Endothelial cell (in vitro differentiated cells): ENCODE measurements around the gene FMO3. TPM values are rescaled to one million over a fixed set of nuclear protein-coding genes. Genes with fewer than 3 reads are reported as not detected.

ENCODE experiments used
- DNase-seq: peaks from one replicate; pipeline ENCODE4 v3.0.0; 2021; ENCODE audit warnings: low spot score
- H3K27ac Mint-ChIP-seq: one replicate; pipeline ENCODE4 v1.8.0; 2021; ENCODE audit warnings: mixed read lengths, inconsistent platforms; ENCODE audit not compliant: unreplicated experiment
- H3K27me3 Mint-ChIP-seq: one replicate; pipeline ENCODE4 v1.8.0; 2021; ENCODE audit warnings: mild to moderate bottlenecking, moderate library complexity, mixed read lengths, inconsistent platforms; ENCODE audit not compliant: unreplicated experiment
- H3K36me3 Mint-ChIP-seq: one replicate; pipeline ENCODE4 v1.8.0; 2021; ENCODE audit warnings: mild to moderate bottlenecking, low read depth, mixed read lengths, inconsistent platforms; ENCODE audit not compliant: unreplicated experiment
- H3K4me1 Mint-ChIP-seq: one replicate; pipeline ENCODE4 v1.8.0; 2021; ENCODE audit warnings: mild to moderate bottlenecking, mixed read lengths, inconsistent platforms; ENCODE audit not compliant: unreplicated experiment
- H3K4me3 Mint-ChIP-seq: one replicate; pipeline ENCODE4 v1.8.0; 2021; ENCODE audit warnings: mild to moderate bottlenecking, mixed read lengths, inconsistent platforms; ENCODE audit not compliant: unreplicated experiment
- H3K9me3 Mint-ChIP-seq: one replicate; pipeline ENCODE4 v1.8.0; 2021; ENCODE audit warnings: mixed read lengths, inconsistent platforms; ENCODE audit not compliant: unreplicated experiment
- total RNA-seq: library from RNA; stranded (reverse); fragmentation: NEBNext Ultra II Directional; extraction: Animal tissue kit (Norgen Biotek cat#: 25700); gene quantifications from one replicate; pipeline ENCODE4 v1.2.1, GENCODE V29; 2021; ENCODE audit not compliant: unreplicated experiment
- TF ChIP-seq, protein P1 (sequence below): fragments of 200-600 bp; sonication (generic); IDR thresholded peaks from one replicate; pipeline ENCODE4 v1.5.0; 2021; ENCODE audit warnings: antibody characterized with exemption; ENCODE audit not compliant: unreplicated experiment

The FMO3 gene
- total RNA-seq, 1 donor from 2014 or later, result not detected

DNA sequence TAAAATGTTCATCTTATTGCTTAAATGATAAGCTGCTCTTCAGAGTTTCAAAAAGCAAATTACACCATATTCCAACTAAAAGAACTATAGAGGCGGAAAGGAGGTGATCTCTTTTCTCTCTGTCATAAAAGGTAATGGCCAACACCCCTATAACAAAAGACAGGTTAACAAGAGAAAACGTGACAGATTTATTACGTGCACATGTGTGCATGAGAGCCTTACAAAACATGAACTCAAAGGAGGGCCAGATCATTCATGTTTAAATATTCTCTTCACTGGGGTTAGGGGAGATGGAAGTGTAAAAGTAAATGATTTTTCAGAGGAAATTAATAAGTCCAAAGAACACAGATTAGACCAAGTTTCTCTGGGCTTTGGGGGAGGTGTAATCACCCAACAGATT lies 67.8 kb downstream of the FMO3 start:
- H3K27me3 Mint-ChIP-seq, result no peaks in the 10 kb centered on the region
- H3K9me3 Mint-ChIP-seq, result no peaks in the 10 kb centered on the region
- H3K36me3 Mint-ChIP-seq, result no peaks in the 10 kb centered on the region
- no peaks in the 10 kb centered on the region for H3K4me1 Mint-ChIP-seq
- no peak overlapping the region for H3K4me3 Mint-ChIP-seq
- TF ChIP-seq, protein P1, sequence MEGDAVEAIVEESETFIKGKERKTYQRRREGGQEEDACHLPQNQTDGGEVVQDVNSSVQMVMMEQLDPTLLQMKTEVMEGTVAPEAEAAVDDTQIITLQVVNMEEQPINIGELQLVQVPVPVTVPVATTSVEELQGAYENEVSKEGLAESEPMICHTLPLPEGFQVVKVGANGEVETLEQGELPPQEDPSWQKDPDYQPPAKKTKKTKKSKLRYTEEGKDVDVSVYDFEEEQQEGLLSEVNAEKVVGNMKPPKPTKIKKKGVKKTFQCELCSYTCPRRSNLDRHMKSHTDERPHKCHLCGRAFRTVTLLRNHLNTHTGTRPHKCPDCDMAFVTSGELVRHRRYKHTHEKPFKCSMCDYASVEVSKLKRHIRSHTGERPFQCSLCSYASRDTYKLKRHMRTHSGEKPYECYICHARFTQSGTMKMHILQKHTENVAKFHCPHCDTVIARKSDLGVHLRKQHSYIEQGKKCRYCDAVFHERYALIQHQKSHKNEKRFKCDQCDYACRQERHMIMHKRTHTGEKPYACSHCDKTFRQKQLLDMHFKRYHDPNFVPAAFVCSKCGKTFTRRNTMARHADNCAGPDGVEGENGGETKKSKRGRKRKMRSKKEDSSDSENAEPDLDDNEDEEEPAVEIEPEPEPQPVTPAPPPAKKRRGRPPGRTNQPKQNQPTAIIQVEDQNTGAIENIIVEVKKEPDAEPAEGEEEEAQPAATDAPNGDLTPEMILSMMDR, result no peak
- DNase-seq, result no peak
- H3K27ac Mint-ChIP-seq, result no peak overlapping the region

DNA sequence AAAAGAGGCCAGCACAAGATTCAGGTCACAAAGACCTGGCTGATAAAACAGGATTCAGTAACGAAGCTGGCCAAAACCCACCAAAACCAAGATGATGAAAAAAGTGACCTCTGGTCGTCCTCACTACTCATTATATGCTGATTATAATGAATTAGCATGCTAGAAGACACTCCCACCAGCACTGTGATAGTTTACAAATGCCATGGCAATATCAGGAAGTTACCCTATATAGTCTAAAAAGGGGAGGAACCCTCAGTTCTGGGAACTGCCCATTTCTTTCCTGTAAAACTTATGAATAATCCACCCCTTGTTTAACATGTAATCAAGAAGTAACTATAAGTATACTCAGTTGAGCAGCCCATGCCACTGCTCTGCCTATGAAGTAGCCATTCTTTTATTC lies 68.4 kb downstream of the FMO3 start:
- no peaks in the 10 kb centered on the region for H3K9me3 Mint-ChIP-seq
- TF ChIP-seq, protein P1, result no peak

GRCh38 chr1:171160211-171160610 lies 69.5 kb downstream of the FMO3 start:
- DNase-seq, result no peak
- no peak overlapping the region for H3K4me3 Mint-ChIP-seq
- TF ChIP-seq, protein P1, result no peak
- H3K9me3 Mint-ChIP-seq, result no peaks in the 10 kb centered on the region
- no peak overlapping the region for H3K27ac Mint-ChIP-seq
- H3K4me1 Mint-ChIP-seq, result no peaks in the 10 kb centered on the region
- H3K27me3 Mint-ChIP-seq, result no peaks in the 10 kb centered on the region
- no peaks in the 10 kb centered on the region for H3K36me3 Mint-ChIP-seq

More for the DNA sequence above, 68.4 kb downstream of the FMO3 start:
- Mint-ChIP-seq H3K27me3 (no peaks in the 10 kb centered on the region), H3K27ac (no peak overlapping the region), H3K4me1 (no peaks in the 10 kb centered on the region), H3K4me3 (no peak overlapping the region), H3K36me3 (no peaks in the 10 kb centered on the region)
- no peak for DNase-seq

GRCh38 chr1:171160639-171161354 lies 70.1 kb downstream of the FMO3 start:
- H3K4me1 Mint-ChIP-seq, result no peaks in the 10 kb centered on the region
- H3K9me3 Mint-ChIP-seq, result no peaks in the 10 kb centered on the region
- no peaks in the 10 kb centered on the region for H3K27me3 Mint-ChIP-seq
- no peak overlapping the region for H3K27ac Mint-ChIP-seq
- no peak overlapping the region for H3K4me3 Mint-ChIP-seq
- DNase-seq, result no peak
- H3K36me3 Mint-ChIP-seq, result no peaks in the 10 kb centered on the region
- TF ChIP-seq, protein P1, result no peak

DNA sequence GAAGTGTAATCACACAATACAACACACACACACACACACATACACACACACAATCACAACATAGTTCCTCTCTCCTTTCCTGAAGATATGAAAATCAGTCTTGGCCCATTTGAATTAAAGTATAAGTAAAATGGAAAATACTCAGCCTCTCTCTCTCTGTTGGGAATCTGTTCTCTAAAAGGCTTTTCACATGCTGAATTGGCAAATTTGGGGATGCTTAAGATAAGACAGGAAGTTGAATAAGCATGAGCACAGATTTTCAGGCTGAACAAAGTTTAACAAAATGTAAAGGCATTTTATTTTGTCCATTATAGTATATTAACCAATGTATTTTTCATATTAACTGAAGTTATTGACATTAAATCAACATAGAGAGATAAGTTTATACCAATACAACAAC lies 70.7 kb downstream of the FMO3 start:
- TF ChIP-seq, protein P1, result no peak
- no peak overlapping the region for H3K27ac Mint-ChIP-seq
- no peak overlapping the region for H3K4me3 Mint-ChIP-seq
- no peaks in the 10 kb centered on the region for H3K27me3 Mint-ChIP-seq
- DNase-seq, result no peak
- no peaks in the 10 kb centered on the region for H3K36me3 Mint-ChIP-seq
- no peaks in the 10 kb centered on the region for H3K4me1 Mint-ChIP-seq
- no peaks in the 10 kb centered on the region for H3K9me3 Mint-ChIP-seq
